Stomach smooth muscle (tissue), 2 donors: ENCODE measurements around the gene RAB34.
A peak's percentile ranks its signal among the peaks of the same experiment; 100 is the strongest.

ENCODE experiments used
- H3K27ac ChIP-seq: one replicate; pipeline ENCODE4 v1.7.0; 2013; ENCODE audit warnings: mild to moderate bottlenecking, low read length, inconsistent platforms
- H3K27me3 ChIP-seq, 2 donors: one replicate each; pipeline ENCODE4 v1.7.0; 2013; ENCODE audit warnings: low read length in 2 of 2; ENCODE audit not compliant: insufficient read depth in 2 of 2, control insufficient read depth in 1 of 2
- H3K36me3 ChIP-seq, 2 donors: one replicate each; pipeline ENCODE4 v1.7.0; 2013; ENCODE audit warnings: low read length in 2 of 2; ENCODE audit not compliant: control insufficient read depth in 2 of 2, insufficient read depth in 2 of 2
- H3K4me1 ChIP-seq: one replicate; pipeline ENCODE4 v1.7.0; 2013; ENCODE audit warnings: low read length; ENCODE audit not compliant: control insufficient read depth, insufficient read depth
- H3K4me3 ChIP-seq, 2 donors: one replicate each; pipeline ENCODE4 v1.7.0; 2013; ENCODE audit warnings: low read length in 2 of 2
- H3K9ac ChIP-seq, 2 donors: one replicate each; pipeline ENCODE4 v1.7.0; 2013; ENCODE audit warnings: low read length in 2 of 2, mild to moderate bottlenecking in 1 of 2
- H3K9me3 ChIP-seq, 2 donors: one replicate each; pipeline ENCODE4 v1.7.0; 2013; ENCODE audit warnings: low read length in 2 of 2; ENCODE audit not compliant: control insufficient read depth in 2 of 2
- donor health status: healthy.
- donor health status: Pancreatic carcinoma.

Gene RAB34

GRCh38 chr17:28751600-28752366, 34.1 kb upstream of the RAB34 start:
- Histone ChIP-seq H3K27ac (no peak overlapping the region), H3K4me3 (no peak overlapping the region), H3K9ac (no peak overlapping the region), H3K27me3 (no peaks in the 10 kb centered on the region), H3K36me3 (peaks cover 2 to 9% of the 10 kb centered on the region in 2 donors), H3K4me1 (peaks cover 14% of the 10 kb centered on the region), H3K9me3 (no peaks in the 10 kb centered on the region)

DNA sequence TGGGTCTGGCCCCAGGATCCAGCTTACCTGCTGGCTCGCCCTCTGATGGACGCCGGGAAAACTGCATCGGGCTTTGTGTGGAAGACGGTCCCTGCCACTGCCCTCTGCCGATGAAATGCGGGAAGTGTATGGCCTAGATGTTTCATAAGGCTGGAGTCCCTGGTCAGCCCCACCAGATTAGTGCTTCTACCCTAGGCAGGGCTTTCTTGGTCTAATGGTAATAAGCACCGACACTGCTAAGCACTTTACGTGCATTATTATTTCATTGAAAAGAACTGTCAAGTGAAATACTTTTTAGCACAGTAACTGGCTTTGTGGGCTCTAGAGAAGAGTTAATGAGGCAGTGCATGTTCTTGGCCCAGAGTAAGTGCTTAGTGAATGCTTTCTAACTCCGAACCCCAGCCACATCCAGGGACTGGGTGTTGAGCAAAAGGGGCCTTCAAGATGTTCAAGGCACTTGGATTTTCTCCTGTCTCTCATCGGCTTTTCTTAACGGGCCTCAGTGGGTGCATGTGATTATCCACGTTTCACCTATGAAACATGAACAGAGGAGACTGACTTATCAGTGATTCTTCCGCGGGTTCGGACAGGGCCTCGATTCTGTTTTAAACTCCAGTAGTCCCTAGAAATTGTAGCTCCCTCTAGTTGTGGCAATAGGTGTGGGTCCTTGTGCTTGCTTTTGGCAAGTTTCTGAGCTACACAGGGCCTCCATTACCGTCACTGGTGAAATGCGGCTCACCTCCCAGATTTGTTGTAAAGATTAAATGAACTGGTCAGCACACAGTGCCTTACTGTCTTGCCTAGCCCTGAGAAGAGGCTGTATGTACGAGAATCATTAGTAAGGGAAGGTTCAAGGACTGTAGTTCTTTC, 32.7 kb upstream of the RAB34 start:
- Histone ChIP-seq H3K36me3 (peaks cover 2 to 9% of the 10 kb centered on the region in 2 donors), H3K9ac (peak overlapping the region; percentile 46 to 58), H3K4me3 (no peak overlapping the region), H3K9me3 (no peaks in the 10 kb centered on the region), H3K27me3 (no peaks in the 10 kb centered on the region), H3K4me1 (peaks cover 28% of the 10 kb centered on the region), H3K27ac (no peak overlapping the region)

GRCh38 chr17:28749516-28750177, 32.0 kb upstream of the RAB34 start:
- Histone ChIP-seq H3K9ac (no peak overlapping the region), H3K4me1 (peaks cover 36% of the 10 kb centered on the region), H3K27me3 (no peaks in the 10 kb centered on the region), H3K27ac (no peak overlapping the region), H3K4me3 (no peak overlapping the region), H3K36me3 (peaks cover 2 to 9% of the 10 kb centered on the region in 2 donors), H3K9me3 (no peaks in the 10 kb centered on the region)

DNA sequence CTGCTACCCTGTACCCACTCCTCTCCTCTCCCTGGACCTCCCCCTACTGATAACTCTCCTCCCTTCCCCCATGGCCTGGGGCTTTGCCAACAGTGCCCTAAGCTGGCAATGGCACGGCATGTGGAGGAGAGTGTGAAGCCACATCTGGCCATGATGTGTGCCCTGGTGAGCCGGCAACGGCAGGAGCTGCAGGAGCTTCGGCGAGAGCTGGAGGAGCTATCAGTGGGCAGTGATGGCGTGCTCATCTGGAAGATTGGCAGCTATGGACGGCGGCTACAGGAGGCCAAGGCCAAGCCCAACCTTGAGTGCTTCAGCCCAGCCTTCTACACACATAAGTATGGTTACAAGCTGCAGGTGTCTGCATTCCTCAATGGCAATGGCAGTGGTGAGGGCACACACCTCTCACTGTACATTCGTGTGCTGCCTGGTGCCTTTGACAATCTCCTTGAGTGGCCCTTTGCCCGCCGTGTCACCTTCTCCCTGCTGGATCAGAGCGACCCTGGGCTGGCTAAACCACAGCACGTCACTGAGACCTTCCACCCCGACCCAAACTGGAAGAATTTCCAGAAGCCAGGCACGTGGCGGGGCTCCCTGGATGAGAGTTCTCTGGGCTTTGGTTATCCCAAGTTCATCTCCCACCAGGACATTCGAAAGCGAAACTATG, 31.3 kb upstream of the RAB34 start:
- Histone ChIP-seq H3K4me3 (no peak overlapping the region), H3K9ac (no peak overlapping the region), H3K9me3 (no peaks in the 10 kb centered on the region), H3K27me3 (no peaks in the 10 kb centered on the region), H3K27ac (no peak overlapping the region), H3K4me1 (peaks cover 37% of the 10 kb centered on the region), H3K36me3 (peaks cover 2 to 9% of the 10 kb centered on the region in 2 donors)

DNA sequence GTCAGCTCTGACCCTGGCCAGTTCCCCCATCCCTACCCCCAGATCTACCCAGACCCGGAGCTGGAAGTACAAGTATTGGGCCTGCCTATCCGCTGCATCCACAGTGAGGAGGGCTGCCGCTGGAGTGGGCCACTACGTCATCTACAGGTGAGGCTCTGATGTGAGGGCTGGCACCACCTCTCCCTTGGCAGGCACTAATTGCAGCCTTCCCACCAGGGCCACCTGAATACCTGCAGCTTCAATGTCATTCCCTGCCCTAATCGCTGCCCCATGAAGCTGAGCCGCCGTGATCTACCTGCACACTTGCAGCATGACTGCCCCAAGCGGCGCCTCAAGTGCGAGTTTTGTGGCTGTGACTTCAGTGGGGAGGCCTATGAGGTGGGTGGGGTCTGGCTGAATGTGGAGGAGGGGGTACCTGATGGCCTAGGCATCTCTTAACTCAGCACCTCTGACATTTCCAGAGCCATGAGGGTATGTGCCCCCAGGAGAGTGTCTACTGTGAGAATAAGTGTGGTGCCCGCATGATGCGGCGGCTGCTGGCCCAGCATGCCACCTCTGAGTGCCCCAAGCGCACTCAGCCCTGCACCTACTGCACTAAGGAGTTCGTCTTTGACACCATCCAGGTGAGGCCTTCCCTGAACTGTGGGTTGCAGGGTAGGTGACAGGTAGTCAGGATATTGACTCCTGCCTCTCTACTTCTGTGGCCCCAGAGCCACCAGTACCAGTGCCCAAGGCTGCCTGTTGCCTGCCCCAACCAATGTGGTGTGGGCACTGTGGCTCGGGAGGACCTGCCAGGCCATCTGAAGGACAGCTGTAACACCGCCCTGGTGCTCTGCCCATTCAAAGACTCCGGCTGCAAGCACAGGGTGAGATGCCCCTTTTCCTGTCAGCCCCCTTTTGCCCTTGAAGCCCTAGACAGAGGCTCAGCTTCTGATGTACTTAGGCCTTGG, 30.4 kb upstream of the RAB34 start:
- Histone ChIP-seq H3K9ac (no peak overlapping the region), H3K27me3 (no peaks in the 10 kb centered on the region), H3K27ac (no peak overlapping the region), H3K4me1 (peaks cover 43% of the 10 kb centered on the region), H3K4me3 (no peak overlapping the region), H3K36me3 (peaks cover 2 to 9% of the 10 kb centered on the region in 2 donors), H3K9me3 (no peaks in the 10 kb centered on the region)

DNA sequence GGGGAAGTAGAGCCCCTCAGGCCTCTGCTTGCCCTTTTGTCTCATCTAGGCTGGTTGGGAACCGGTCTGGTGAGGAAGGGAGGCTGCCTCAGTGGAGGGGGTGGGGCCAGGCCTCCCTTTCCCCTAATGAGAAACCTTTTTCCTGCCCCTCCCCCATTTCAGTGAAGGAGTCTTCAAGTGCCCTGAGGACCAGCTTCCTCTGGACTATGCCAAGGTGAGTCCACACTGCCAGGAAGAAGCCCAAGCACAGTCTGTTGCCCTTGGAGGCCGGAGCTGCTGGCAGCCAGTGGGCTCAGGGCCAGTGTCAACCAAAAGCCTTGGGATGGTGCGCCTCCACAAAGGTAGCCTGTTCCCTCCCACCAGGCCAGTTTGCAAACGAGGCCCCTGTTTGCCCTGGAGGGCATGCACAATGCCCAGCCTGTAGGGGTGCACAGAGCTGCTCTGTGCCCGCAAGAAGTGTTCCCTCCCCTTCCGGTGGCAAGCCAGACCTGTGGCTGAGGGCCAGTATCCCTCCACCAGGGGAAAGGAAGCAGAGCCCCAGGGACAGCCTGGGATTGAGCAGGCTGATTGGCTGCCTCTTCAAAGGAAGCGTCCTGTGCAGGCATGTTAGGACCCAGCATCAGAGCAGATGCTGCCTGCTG, 29.5 kb upstream of the RAB34 start:
- no peak overlapping the region for H3K9ac ChIP-seq
- peaks cover 2 to 9% of the 10 kb centered on the region in 2 donors for H3K36me3 ChIP-seq
- no peaks in the 10 kb centered on the region for H3K27me3 ChIP-seq
- no peak overlapping the region for H3K4me3 ChIP-seq
- peaks cover 45% of the 10 kb centered on the region for H3K4me1 ChIP-seq
- H3K27ac ChIP-seq: no peak overlapping the region
- H3K9me3 ChIP-seq: no peaks in the 10 kb centered on the region

GRCh38 chr17:28746611-28747050, 29.0 kb upstream of the RAB34 start:
- Histone ChIP-seq H3K27ac (no peak overlapping the region), H3K36me3 (peaks cover 2 to 9% of the 10 kb centered on the region in 2 donors), H3K4me3 (no peak overlapping the region), H3K9me3 (no peaks in the 10 kb centered on the region), H3K27me3 (no peaks in the 10 kb centered on the region), H3K9ac (no peak overlapping the region), H3K4me1 (peaks cover 45% of the 10 kb centered on the region)

- H3K4me3 ChIP-seq: peak overlapping the region; percentile 55 to 74
- no peak overlapping the region for H3K27ac ChIP-seq
- H3K9me3 ChIP-seq: no peaks in the 10 kb centered on the region
- no peaks in the 10 kb centered on the region for H3K27me3 ChIP-seq
- H3K9ac ChIP-seq: peak overlapping the region; percentile 61 to 80
- H3K36me3 ChIP-seq: peaks cover 2 to 9% of the 10 kb centered on the region in 2 donors
- H3K4me1 ChIP-seq: peaks cover 45% of the 10 kb centered on the region
Measured at GRCh38 chr17:28745786-28746411, 28.2 kb upstream of the RAB34 start.
